Measurements from ENCODE around the gene LRRK1.

DNA sequence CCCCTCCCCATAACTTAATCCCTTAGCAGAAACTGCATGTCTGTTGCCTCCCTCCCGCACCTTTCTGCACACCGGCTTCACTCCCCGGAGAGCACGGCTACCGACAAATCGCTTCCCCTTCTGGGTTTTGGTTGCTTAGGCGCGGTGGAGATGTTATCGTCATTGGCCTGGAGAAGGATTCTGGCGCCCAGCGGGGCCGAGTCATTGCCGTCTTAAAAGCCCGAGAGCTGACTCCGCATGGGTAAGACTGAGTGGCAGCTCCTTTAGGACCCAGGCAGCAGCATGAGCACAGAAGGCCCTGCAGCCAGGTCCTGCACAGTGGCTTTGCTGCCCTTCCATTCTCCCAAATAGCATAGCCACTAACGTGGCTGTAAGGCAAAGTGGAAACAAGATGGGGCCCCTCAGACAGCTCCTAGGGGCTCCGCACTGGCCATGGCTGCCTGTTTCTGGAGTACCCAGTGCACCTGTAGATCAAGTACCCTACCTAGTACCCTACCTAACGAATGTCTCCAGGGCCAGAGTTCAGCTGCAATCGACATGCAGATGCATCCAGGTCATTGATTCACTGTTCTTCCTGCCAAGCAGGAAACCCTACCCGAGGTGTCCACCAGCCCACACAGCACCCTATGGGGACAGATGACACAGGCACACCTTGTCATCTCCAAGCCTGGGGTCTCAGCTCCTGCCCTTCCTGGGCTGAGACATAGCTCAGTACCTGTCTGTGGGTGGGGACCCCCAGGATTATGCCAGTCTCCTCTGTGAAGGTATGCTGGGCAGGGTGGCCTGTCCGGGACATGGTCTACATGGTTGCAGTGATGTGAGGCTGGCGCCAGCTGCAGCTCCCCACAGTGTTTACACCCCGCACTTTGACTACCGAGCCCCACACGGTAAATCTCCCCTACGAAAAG is 147.6 kb downstream of the LRRK1 start:
- TF ChIP-seq POLR2A (IDR thresholded peaks at IDR 0.05; ENCODE audit: low read depth, low read length) (no peak), TAF1 (IDR thresholded peaks at IDR 0.05; ENCODE audit: borderline replicate concordance, low read depth, low read length) (no peak)
